NCI-H2081 (cell line): ENCODE measurements around the gene RUNDC3A.

Source experiments
- DNase-seq, 2 experiments: peaks; one replicate each; lab custom pipeline; 2025; lab: John Stamatoyannopoulos, UW

RUNDC3A gene

GRCh38 chr17:44283344-44284023, 24.9 kb upstream of the RUNDC3A start:
- no peak for DNase-seq

GRCh38 chr17:44284024-44284400, 24.4 kb upstream of the RUNDC3A start:
- DNase-seq: peak in 1 of 2 experiments; percentile 42

- DNase-seq: no peak
Observed at GRCh38 chr17:44287651-44288050, 20.8 kb upstream of the RUNDC3A start.

GRCh38 chr17:44293509-44294226, 14.7 kb upstream of the RUNDC3A start:
- no peak for DNase-seq

- DNase-seq: no peak
Observed at GRCh38 chr17:44297975-44298374, 10.4 kb upstream of the RUNDC3A start.

- no peak for DNase-seq
Observed at GRCh38 chr17:44304651-44305050, 3.8 kb upstream of the RUNDC3A start.

- DNase-seq: peak; percentile 59 to 78
Observed at GRCh38 chr17:44307387-44308186, 814 bp upstream of the RUNDC3A start.

- DNase-seq: peak; percentile 62 to 71
Observed at GRCh38 chr17:44308865-44309264, 464 bp downstream of the RUNDC3A start.

- DNase-seq: no peak
Observed at GRCh38 chr17:44309472-44309871, 1.1 kb downstream of the RUNDC3A start.

- DNase-seq: no peak
Observed at GRCh38 chr17:44310188-44310587, 1.8 kb downstream of the RUNDC3A start.

- no peak for DNase-seq
Observed at GRCh38 chr17:44310609-44311376, 2.4 kb downstream of the RUNDC3A start.

GRCh38 chr17:44311562-44312181, 3.3 kb downstream of the RUNDC3A start:
- DNase-seq: no peak

- DNase-seq: no peak
Observed at GRCh38 chr17:44312396-44313104, 4.1 kb downstream of the RUNDC3A start.

GRCh38 chr17:44314031-44314430, 5.6 kb downstream of the RUNDC3A start:
- DNase-seq: no peak

GRCh38 chr17:44314524-44314868, 6.1 kb downstream of the RUNDC3A start:
- no peak for DNase-seq

- peak; percentile 47 to 65 for DNase-seq
Observed at GRCh38 chr17:44314869-44315661, 6.7 kb downstream of the RUNDC3A start.

- DNase-seq: no peak
Observed at GRCh38 chr17:44315760-44316731, 7.6 kb downstream of the RUNDC3A start.

- no peak for DNase-seq
Observed at GRCh38 chr17:44317545-44317944, 9.1 kb downstream of the RUNDC3A start.
